MCF 10A (cell line): ENCODE measurements around the gene NTS. TPM values are rescaled to one million over a fixed set of nuclear protein-coding genes. Genes with fewer than 3 reads are reported as not detected.

Source experiments
- BruUV-seq: library from RNA; stranded (reverse); fragments of 400-500 nt; replicated peaks from 2 replicates; lab custom pipeline; 2021; lab: Mats Ljungman, UMichigan
- CTCF ChIA-PET: fragments of 300-600 bp; sonication (Branson Sonifier 250); formaldehyde crosslinking; extraction: SDS; loops from one replicate; lab custom pipeline; 2021; ENCODE audit warnings: antibody characterized with exemption, inconsistent platforms; lab: Yijun Ruan, JAX
- POLR2A ChIA-PET: fragments of 300-600, 350-650 bp; sonication (Branson Sonifier 250); formaldehyde crosslinking; extraction: SDS; loops from one replicate; lab custom pipeline; 2020; ENCODE audit warnings: antibody characterized with exemption, inconsistent platforms; lab: Yijun Ruan, JAX
- DNase-seq: peaks from one replicate; pipeline ENCODE4 v3.0.0-alpha.2; 2018; ENCODE audit not compliant: unreplicated experiment
- H3K27ac Mint-ChIP-seq: one replicate; pipeline ENCODE4 v1.8.0; 2022; ENCODE audit warnings: mild to moderate bottlenecking, low read depth, mixed read lengths; ENCODE audit not compliant: unreplicated experiment
- H3K27me3 Mint-ChIP-seq: one replicate; pipeline ENCODE4 v1.8.0; 2022; ENCODE audit warnings: mixed read lengths; ENCODE audit not compliant: insufficient read depth, unreplicated experiment
- H3K36me3 Mint-ChIP-seq: one replicate; pipeline ENCODE4 v1.8.0; 2022; ENCODE audit warnings: mild to moderate bottlenecking, moderate library complexity, mixed read lengths; ENCODE audit not compliant: insufficient read depth, unreplicated experiment
- H3K4me1 Mint-ChIP-seq: one replicate; pipeline ENCODE4 v1.8.0; 2022; ENCODE audit warnings: mixed read lengths; ENCODE audit not compliant: insufficient read depth, unreplicated experiment
- H3K4me3 Mint-ChIP-seq: one replicate; pipeline ENCODE4 v1.8.0; 2022; ENCODE audit warnings: mild to moderate bottlenecking, moderate library complexity, mixed read lengths; ENCODE audit not compliant: unreplicated experiment
- H3K9me3 Mint-ChIP-seq: one replicate; pipeline ENCODE4 v1.8.0; 2022; ENCODE audit warnings: mixed read lengths; ENCODE audit not compliant: unreplicated experiment
- CTCF ChIP-seq: fragments of 200-600 bp; IDR thresholded peaks from one replicate; pipeline ENCODE4 v1.8.0; 2022; ENCODE audit warnings: antibody characterized with exemption, mild to moderate bottlenecking; ENCODE audit not compliant: unreplicated experiment
- intact Hi-C: fragments of 100-400 bp; cut with micrococcal nuclease; formaldehyde crosslinking; loops from 2 replicates; pipeline ENCODE4 v1.14.1; 2022
- total RNA-seq: library from RNA; stranded (reverse); gene quantifications from 2 replicates; pipeline ENCODE4 v1.2.3, GENCODE V29; 2022

NTS gene
- total RNA-seq, 1 experiment from 2014 or later, result not detected

GRCh38 chr12:85872497-85873091, 1.5 kb upstream of the NTS start:
- Mint-ChIP-seq H3K9me3 (no peaks in the 10 kb centered on the region), H3K27ac (no peak overlapping the region), H3K4me3 (no peak overlapping the region), H3K36me3 (no peaks in the 10 kb centered on the region), H3K4me1 (no peaks in the 10 kb centered on the region), H3K27me3 (no peaks in the 10 kb centered on the region)
- POLR2A ChIA-PET, result no interaction called here
- intact Hi-C loops, result loop anchor here (1.0 kb wide), 3 partner anchors 297 to 404 kb away; no protein-coding TSS in a partner anchor
- TF ChIP-seq CTCF, result peak; percentile 50
- DNase-seq, result peak; percentile 68
- no TSS peak for BruUV-seq
- CTCF ChIA-PET, result interaction anchor here (0.7 to 7.6 kb wide), 9 partner anchors 10 to 405 kb away, joined by 3 to 204 read pairs (median 4); no protein-coding TSS in a partner anchor

DNA sequence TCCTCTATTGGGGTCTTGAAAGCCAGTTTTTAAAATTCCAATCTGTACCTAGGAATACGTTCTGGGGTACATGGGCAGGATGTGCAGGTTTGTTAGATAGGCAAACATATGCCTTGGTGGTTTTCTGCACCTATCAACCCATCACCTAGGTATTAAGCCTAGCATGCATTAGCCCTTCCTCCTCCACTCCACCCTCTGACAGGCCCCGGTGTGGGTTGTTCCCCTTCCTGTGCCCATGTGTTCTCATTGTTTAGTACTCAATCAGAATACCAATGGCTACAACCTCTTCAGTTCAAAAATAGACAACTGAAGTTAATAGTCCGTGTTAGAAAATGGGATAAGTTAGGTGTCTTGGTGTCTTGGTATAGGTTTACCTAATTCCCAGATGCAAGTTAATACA, 3.4 kb downstream of the NTS start:
- no peaks in the 10 kb centered on the region for H3K36me3 Mint-ChIP-seq
- no peak for TF ChIP-seq CTCF
- POLR2A ChIA-PET, result no interaction called here
- no peaks in the 10 kb centered on the region for H3K4me1 Mint-ChIP-seq
- no peak overlapping the region for H3K27ac Mint-ChIP-seq
- H3K27me3 Mint-ChIP-seq, result no peaks in the 10 kb centered on the region
- no peak overlapping the region for H3K4me3 Mint-ChIP-seq
- no peak for DNase-seq
- no TSS peak for BruUV-seq
- intact Hi-C loops, result no loop called here
- CTCF ChIA-PET, result no interaction called here
- no peaks in the 10 kb centered on the region for H3K9me3 Mint-ChIP-seq

DNA sequence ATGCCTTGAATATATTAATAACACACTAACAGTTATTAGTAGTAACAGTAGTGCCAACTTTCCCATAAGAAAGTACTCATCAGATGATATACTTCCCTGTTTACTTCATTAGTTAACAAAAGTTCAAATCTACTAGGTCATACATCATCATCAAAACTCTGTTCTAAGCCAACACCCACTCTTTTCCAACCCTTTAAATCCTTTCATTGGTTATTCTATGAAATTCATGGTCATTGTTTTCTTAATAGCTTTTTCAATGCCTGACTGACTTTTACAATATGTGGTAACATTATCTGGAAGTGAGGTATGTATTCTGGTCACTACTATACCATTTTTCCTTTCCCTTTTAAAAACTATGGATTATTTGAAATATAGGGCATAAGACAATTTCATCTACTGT, 9.7 kb downstream of the NTS start:
- CTCF ChIA-PET, result interaction anchor here (0.6 to 4.1 kb wide), 3 partner anchors 13 to 47 kb away, joined by 3 to 15 read pairs (median 3); no protein-coding TSS in a partner anchor

GRCh38 chr12:85894653-85895052, 20.6 kb downstream of the NTS start:
- no peak overlapping the region for H3K27ac Mint-ChIP-seq
- CTCF ChIA-PET, result no interaction called here
- no peaks in the 10 kb centered on the region for H3K9me3 Mint-ChIP-seq
- no peaks in the 10 kb centered on the region for H3K27me3 Mint-ChIP-seq
- no peaks in the 10 kb centered on the region for H3K4me1 Mint-ChIP-seq
- no peak overlapping the region for H3K4me3 Mint-ChIP-seq
- no peak for TF ChIP-seq CTCF
- BruUV-seq, result no TSS peak
- no peaks in the 10 kb centered on the region for H3K36me3 Mint-ChIP-seq
- no peak for DNase-seq
- POLR2A ChIA-PET, result no interaction called here
- intact Hi-C loops, result no loop called here

More for the DNA sequence above, 9.7 kb downstream of the NTS start:
- intact Hi-C loops, result no loop called here
- H3K9me3 Mint-ChIP-seq, result no peaks in the 10 kb centered on the region
- DNase-seq, result no peak
- no peak for TF ChIP-seq CTCF
- H3K36me3 Mint-ChIP-seq, result no peaks in the 10 kb centered on the region
- H3K4me3 Mint-ChIP-seq, result no peak overlapping the region
- no TSS peak for BruUV-seq
- POLR2A ChIA-PET, result no interaction called here
- no peaks in the 10 kb centered on the region for H3K4me1 Mint-ChIP-seq
- no peak overlapping the region for H3K27ac Mint-ChIP-seq
- no peaks in the 10 kb centered on the region for H3K27me3 Mint-ChIP-seq
